Right atrium auricular region (tissue), 2 donors: Measurements from ENCODE around the gene MAML2. TPM values are rescaled to one million over a fixed set of nuclear protein-coding genes. Genes with fewer than 3 reads are reported as not detected.

Experiments used
- DNase-seq: peaks from one replicate; pipeline ENCODE4 v3.0.0-alpha.2; 2019; ENCODE audit warnings: low spot score
- H3K27ac ChIP-seq, 2 donors: fragments of 200-600 bp; sonication (generic); 1 replicate in 1 of 2; 2 replicates in 1 of 2; pipeline ENCODE4 v1.5.1; 2016 to 2019
- H3K27me3 ChIP-seq, 2 donors: fragments of 200-600 bp; sonication (generic); one replicate each; pipeline versions ENCODE4 v1.5.1 to v1.6.0; 2017 to 2019
- H3K36me3 ChIP-seq: fragments of 200-600 bp; sonication (generic); one replicate; pipeline ENCODE4 v1.5.1; 2016
- H3K4me1 ChIP-seq, 2 donors: fragments of 200-600 bp; sonication (generic); one replicate each; pipeline versions ENCODE4 v1.5.1 to v1.6.0; 2017 to 2019
- H3K4me3 ChIP-seq, 2 donors: fragments of 200-600 bp; sonication (generic); 1 replicate in 1 of 2; 2 replicates in 1 of 2; pipeline ENCODE4 v1.5.1; 2017 to 2019; ENCODE audit warnings: mild to moderate bottlenecking in 1 of 2, moderate library complexity in 1 of 2
- H3K9me3 ChIP-seq, 2 donors: fragments of 200-600 bp; sonication (generic); one replicate each; pipeline ENCODE4 v1.5.1; 2019
- total RNA-seq, 2 donors: library from RNA; depleted of rRNA; stranded (reverse); fragments of >200 nt; gene quantifications; one replicate each; pipeline ENCODE4 v1.1.0, GENCODE V29; 2016
- TF ChIP-seq, protein P1 (sequence below), 2 donors: fragments of 200-600 bp; sonication (generic); IDR thresholded peaks; one replicate each; pipeline ENCODE4 v1.5.1; 2019; ENCODE audit warnings: antibody characterized with exemption in 2 of 2

Gene MAML2
- total RNA-seq, 2 donors from 2014 or later = 7.6 to 16.6 TPM

DNA sequence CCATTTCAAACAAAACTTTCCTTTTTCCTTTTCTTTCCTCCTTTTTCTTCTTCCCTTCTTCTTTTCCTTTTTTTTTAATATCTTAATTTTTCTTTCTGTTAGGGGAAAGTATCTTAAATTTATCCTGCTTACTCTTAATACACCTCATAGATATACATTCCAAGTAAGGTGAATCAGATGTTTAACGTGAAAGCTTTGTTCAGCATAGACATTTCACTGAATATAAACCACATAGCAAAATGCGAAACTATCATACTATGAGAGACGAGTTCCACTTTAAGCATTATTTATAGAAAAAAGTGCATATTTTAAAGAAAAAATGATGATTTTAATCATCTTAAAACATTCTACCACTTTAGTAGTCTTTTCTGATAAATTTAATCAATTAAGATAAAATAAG, 281.3 kb downstream of the MAML2 start:
- Histone ChIP-seq H3K27ac (no peak overlapping the region), H3K27me3 (no peaks in the 10 kb centered on the region), H3K36me3 (no peaks in the 10 kb centered on the region), H3K9me3 (no peaks in the 10 kb centered on the region), H3K4me1 (no peaks in the 10 kb centered on the region), H3K4me3 (no peak overlapping the region)
- no peak for DNase-seq
- TF ChIP-seq, protein P1, sequence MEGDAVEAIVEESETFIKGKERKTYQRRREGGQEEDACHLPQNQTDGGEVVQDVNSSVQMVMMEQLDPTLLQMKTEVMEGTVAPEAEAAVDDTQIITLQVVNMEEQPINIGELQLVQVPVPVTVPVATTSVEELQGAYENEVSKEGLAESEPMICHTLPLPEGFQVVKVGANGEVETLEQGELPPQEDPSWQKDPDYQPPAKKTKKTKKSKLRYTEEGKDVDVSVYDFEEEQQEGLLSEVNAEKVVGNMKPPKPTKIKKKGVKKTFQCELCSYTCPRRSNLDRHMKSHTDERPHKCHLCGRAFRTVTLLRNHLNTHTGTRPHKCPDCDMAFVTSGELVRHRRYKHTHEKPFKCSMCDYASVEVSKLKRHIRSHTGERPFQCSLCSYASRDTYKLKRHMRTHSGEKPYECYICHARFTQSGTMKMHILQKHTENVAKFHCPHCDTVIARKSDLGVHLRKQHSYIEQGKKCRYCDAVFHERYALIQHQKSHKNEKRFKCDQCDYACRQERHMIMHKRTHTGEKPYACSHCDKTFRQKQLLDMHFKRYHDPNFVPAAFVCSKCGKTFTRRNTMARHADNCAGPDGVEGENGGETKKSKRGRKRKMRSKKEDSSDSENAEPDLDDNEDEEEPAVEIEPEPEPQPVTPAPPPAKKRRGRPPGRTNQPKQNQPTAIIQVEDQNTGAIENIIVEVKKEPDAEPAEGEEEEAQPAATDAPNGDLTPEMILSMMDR (IDR thresholded peaks at IDR 0.05) = no peak

DNA sequence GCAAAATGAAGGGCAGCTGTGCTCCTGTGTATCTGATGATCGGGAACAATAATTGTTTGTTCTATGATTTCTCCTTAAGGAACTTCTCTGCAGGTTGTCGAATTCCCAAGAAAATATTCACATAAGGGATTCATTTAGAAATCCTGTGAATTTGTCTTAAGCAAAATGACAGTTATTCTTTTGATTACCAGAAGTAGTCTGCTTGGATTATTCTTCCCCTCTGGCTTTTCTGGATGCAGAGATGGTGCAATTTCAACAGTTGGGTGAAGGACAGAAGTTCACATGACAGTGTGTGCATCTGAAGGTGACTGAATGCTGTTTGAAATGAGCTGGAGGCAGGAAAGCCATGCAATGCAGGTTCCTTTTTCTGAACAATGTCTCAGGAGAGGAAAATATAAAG, 281.9 kb downstream of the MAML2 start:
- H3K4me3 ChIP-seq = no peak overlapping the region
- H3K36me3 ChIP-seq = no peaks in the 10 kb centered on the region
- TF ChIP-seq, protein P1 (IDR thresholded peaks at IDR 0.05) = no peak
- H3K27ac ChIP-seq = no peak overlapping the region
- no peak for DNase-seq
- H3K27me3 ChIP-seq = no peaks in the 10 kb centered on the region
- peaks cover 0 to 5% of the 10 kb centered on the region in 2 donors for H3K4me1 ChIP-seq
- H3K9me3 ChIP-seq = no peaks in the 10 kb centered on the region

DNA sequence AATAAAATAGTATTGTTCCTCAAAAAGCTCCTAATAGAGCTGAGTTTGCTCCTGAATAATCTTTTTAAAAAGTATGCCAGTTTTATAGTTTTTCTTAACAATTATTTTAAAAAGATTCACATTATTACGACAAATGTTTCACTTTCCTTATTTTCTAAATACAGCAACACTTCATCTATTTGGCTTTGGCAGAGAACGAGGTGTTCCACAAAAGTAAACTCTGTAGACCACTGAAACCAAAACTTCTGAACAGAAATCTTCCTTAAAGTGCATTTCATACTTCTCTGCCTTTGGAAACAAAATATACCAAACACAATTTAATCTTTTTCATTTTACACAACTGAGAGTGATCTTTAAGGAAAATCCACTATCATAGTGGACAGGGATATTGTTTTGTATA, 285.5 kb downstream of the MAML2 start:
- H3K4me3 ChIP-seq = no peak overlapping the region
- H3K4me1 ChIP-seq = peaks cover 0 to 32% of the 10 kb centered on the region in 2 donors
- no peaks in the 10 kb centered on the region for H3K36me3 ChIP-seq
- DNase-seq = no peak
- H3K27me3 ChIP-seq = no peaks in the 10 kb centered on the region
- TF ChIP-seq, protein P1 (IDR thresholded peaks at IDR 0.05) = no peak
- H3K27ac ChIP-seq = peak overlapping the region in 1 of 2 donors; percentile 23
- no peaks in the 10 kb centered on the region for H3K9me3 ChIP-seq

DNA sequence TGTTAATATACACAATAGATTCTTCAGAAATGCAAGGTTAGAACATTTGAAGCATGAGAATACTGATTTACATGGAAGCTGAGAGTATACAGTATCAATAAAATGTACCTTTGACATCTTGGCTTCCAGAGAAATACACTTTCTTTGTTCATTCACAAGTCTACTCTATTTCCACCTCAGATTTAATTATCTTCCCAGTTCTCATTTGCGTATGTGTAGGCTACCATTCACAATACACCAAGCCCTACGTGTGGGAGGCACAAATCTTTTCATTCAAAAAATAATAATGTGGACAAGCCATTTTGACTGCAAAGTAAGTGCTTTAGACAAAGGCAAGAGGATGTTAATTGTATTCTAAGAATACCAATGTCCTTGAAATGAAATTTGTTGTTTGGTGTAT, 286.4 kb downstream of the MAML2 start:
- no peaks in the 10 kb centered on the region for H3K36me3 ChIP-seq
- TF ChIP-seq, protein P1 (IDR thresholded peaks at IDR 0.05) = no peak
- H3K9me3 ChIP-seq = no peaks in the 10 kb centered on the region
- H3K4me1 ChIP-seq = peaks cover 0 to 32% of the 10 kb centered on the region in 2 donors
- no peaks in the 10 kb centered on the region for H3K27me3 ChIP-seq
- H3K4me3 ChIP-seq = no peak overlapping the region
- no peak overlapping the region for H3K27ac ChIP-seq
- no peak for DNase-seq

DNA sequence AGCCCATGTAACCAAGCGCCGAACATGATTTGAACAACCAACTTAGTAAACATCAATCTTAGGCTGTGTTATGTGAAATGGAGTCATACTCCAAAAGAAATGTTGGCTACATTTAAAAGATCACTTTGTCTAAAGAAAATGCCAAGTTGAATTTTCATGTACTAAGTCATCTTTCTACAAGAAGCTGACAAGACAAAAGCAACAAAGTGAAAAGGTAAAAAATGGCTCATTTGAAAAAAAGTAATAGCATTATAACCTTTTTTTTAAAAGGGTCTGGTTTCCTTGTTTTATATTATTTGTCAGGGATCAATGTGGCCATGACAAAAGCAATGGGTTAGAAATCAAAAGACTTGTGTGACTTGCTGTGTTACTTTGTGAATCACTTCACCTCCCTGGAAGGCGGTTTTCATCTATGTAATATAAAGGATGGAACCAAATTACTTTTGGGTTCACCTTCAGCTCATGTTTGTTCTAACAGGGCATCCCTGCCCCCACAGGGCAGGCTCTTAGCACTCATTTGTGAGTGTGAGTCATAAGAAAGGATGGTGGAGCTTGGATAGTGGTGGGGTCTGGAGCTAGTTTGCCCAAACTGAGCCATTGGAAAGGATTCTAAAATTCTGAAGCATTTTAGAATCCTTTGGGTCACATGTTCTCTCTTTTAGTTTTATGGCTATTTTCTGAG, 287.1 kb downstream of the MAML2 start:
- Histone ChIP-seq H3K27me3 (no peaks in the 10 kb centered on the region), H3K27ac (no peak overlapping the region), H3K9me3 (no peaks in the 10 kb centered on the region), H3K4me1 (peaks cover 0 to 32% of the 10 kb centered on the region in 2 donors), H3K36me3 (no peaks in the 10 kb centered on the region), H3K4me3 (no peak overlapping the region)
- no peak for DNase-seq
- TF ChIP-seq, protein P1 (IDR thresholded peaks at IDR 0.05) = no peak
